Hematopoietic multipotent progenitor cell treated with erythropoietin and hydrocortisone succinate and interleukin-3 and kit ligand, for 4 days (in vitro differentiated cells): ENCODE measurements around the gene SERPINA4.

Experiments used
- DNase-seq: peaks from one replicate; pipeline ENCODE4 v3.0.0-alpha.2; 2015

The SERPINA4 gene

DNA sequence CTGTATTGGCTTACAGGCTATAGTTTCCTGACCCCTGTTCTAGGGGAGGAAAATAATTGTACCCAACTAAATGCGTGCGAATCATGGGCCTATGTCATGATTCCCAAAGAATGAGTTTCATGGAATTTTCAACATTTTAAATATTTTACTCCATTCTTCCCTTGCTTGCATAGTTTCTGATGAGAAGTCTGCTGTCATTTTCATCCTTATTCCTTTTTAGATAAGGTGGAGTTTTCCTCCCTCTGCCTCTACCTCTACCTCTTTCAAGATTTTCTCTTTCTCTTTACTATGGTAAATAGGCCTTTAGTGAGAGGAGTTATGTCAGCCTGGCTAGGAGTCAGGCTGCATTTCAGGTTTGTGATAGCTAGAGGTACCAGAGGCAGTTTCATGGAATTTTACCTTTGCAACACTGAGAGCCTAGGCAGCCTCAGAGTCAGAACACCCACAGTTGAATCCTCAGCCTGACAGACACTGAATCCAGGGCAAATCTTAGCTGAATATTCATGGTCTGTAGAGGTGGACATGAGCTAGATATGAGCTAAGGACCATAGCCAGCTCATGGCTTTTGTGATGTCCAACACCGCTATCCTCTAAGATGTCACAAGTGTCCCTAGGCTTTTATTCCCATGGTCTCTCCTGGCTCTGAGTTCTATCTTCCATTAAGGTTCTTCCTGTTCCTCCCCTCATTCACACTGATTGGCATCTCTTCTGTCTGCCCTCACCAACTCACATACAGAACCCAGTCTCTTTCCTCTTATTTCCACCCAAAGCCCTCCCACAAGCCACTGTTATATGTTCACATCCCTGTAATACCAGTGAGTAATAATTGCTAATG is 57.0 kb downstream of the SERPINA4 start:
- DNase-seq: no peak

DNA sequence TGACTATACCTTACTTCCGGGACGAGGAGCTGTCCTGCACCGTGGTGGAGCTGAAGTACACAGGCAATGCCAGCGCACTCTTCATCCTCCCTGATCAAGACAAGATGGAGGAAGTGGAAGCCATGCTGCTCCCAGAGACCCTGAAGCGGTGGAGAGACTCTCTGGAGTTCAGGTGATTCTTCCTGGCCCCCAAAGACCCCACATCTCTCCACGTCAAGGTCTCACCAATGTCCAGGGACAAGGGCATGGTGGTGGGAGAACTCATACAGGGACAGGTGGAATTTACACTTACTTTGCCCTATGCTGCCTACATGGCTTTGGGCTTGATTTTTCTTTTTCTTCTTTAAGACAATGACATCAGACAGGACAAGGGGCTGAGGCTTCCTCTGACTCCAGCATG is 58.1 kb downstream of the SERPINA4 start:
- DNase-seq: no peak
